Endothelial cell of umbilical vein (primary cell): ENCODE measurements around the gene ADCY9. TPM values are rescaled to one million over a fixed set of nuclear protein-coding genes. Genes with fewer than 3 reads are reported as not detected.

Experiments
- BruUV-seq: library from RNA; stranded (reverse); fragments of 400-500 nt; replicated peaks from 2 replicates; lab custom pipeline; 2021; lab: Mats Ljungman, UMichigan
- CTCF ChIA-PET: fragments of 300-600, 350-600 bp; sonication (Branson Sonifier 250); formaldehyde crosslinking; loops from one replicate; lab custom pipeline; 2021; ENCODE audit warnings: antibody characterized with exemption, inconsistent platforms; lab: Charles Lee
- POLR2A ChIA-PET: fragments of 300-600, 350-600 bp; sonication (Branson Sonifier 250); formaldehyde crosslinking; loops from one replicate; lab custom pipeline; 2021; ENCODE audit warnings: antibody characterized with exemption, inconsistent platforms; lab: Charles Lee
- DNase-seq: peaks from one replicate; pipeline ENCODE4 v3.0.0-alpha.2; 2011; ENCODE audit warnings: low read depth, low spot score
- FAIRE-seq: peaks from 2 replicates; lab custom pipeline; 2011; peaks lifted over from hg19 to GRCh38; lab: Jason Lieb, UNC
- H2AFZ ChIP-seq: 2 replicates; pipeline ENCODE4 v1.6.0; 2012; ENCODE audit warnings: low read depth, low read length, control low read depth, inconsistent platforms
- H3K27ac ChIP-seq: 2 replicates; pipeline ENCODE4 v1.5.1; 2011; ENCODE audit warnings: low read depth, mild to moderate bottlenecking, control low read depth, low read length, moderate library complexity; ENCODE audit not compliant: insufficient read depth
- H3K27me3 ChIP-seq, 2 experiments: 2 replicates each; pipeline versions ENCODE4 v1.6.0 to v1.6.1; 2011; ENCODE audit warnings: low read length in 2 of 2, mixed read lengths in 1 of 2; ENCODE audit not compliant: control insufficient read depth in 2 of 2, insufficient read depth in 2 of 2
- H3K36me3 ChIP-seq, 2 experiments: 2 replicates in 1 of 2; 3 replicates in 1 of 2; pipeline ENCODE4 v1.5.1; 2011; ENCODE audit warnings: low read length in 2 of 2, mild to moderate bottlenecking in 1 of 2, moderate library complexity in 1 of 2; ENCODE audit not compliant: control insufficient read depth in 2 of 2, insufficient read depth in 2 of 2; ENCODE audit errors: extremely low read depth in 1 of 2
- H3K4me1 ChIP-seq: 3 replicates; pipeline ENCODE4 v1.5.1; 2011; ENCODE audit warnings: mild to moderate bottlenecking, low read length; ENCODE audit not compliant: control insufficient read depth, insufficient read depth; ENCODE audit errors: extremely low read depth
- H3K4me2 ChIP-seq: 2 replicates; pipeline ENCODE4 v1.6.1; 2011; ENCODE audit warnings: low read length, control low read depth, mixed read lengths; ENCODE audit not compliant: insufficient read depth
- H3K4me3 ChIP-seq, 3 experiments: fragments of 200-600 bp in 1 of 3; sonication (generic), shearing (Covaris generic) in 1 of 3; replicated peaks in 1 of 3; 2 replicates each; pipeline ENCODE4 v1.5.1; 2011 to 2016; ENCODE audit warnings: control low read depth in 3 of 3, low read length in 3 of 3, mild to moderate bottlenecking in 2 of 3, inconsistent platforms in 1 of 3, low read depth in 1 of 3, moderate library complexity in 1 of 3; ENCODE audit not compliant: insufficient read depth in 1 of 3
- H3K79me2 ChIP-seq: 2 replicates; pipeline ENCODE4 v1.6.0; 2012; ENCODE audit warnings: low read length, inconsistent platforms; ENCODE audit not compliant: control insufficient read depth, insufficient read depth
- H3K9ac ChIP-seq: replicated peaks from 2 replicates; pipeline ENCODE3; 2011; ENCODE audit warnings: low read length, control low read depth; ENCODE audit not compliant: insufficient read depth; ENCODE audit errors: extremely low read depth
- H3K9me1 ChIP-seq: replicated peaks from 3 replicates; pipeline ENCODE4 v1.6.0; 2011; ENCODE audit warnings: mild to moderate bottlenecking, low read length; ENCODE audit not compliant: control insufficient read depth, insufficient read depth; ENCODE audit errors: extremely low read depth
- H3K9me3 ChIP-seq: replicated peaks from 2 replicates; pipeline ENCODE4 v1.5.1; 2012; ENCODE audit warnings: low read length, inconsistent platforms; ENCODE audit not compliant: control insufficient read depth, insufficient read depth
- H4K20me1 ChIP-seq: replicated peaks from 2 replicates; pipeline ENCODE3; 2011; ENCODE audit warnings: mild to moderate bottlenecking, low read length; ENCODE audit not compliant: control insufficient read depth, insufficient read depth; ENCODE audit errors: extremely low read depth
- EZH2 ChIP-seq: IDR thresholded peaks from 2 replicates; pipeline ENCODE4 v1.6.1; 2012; ENCODE audit warnings: borderline replicate concordance, low read depth, mild to moderate bottlenecking, moderate library complexity, low read length, inconsistent platforms; ENCODE audit not compliant: severe bottlenecking
- FOS ChIP-seq: IDR thresholded peaks from 2 replicates; pipeline ENCODE4 v1.6.1; 2011; ENCODE audit warnings: mild to moderate bottlenecking, low read length, moderate library complexity, borderline replicate concordance; ENCODE audit not compliant: insufficient read depth
- GATA2 ChIP-seq: IDR thresholded peaks from 2 replicates; pipeline ENCODE4 v1.7.0; 2011; ENCODE audit warnings: low read depth, mild to moderate bottlenecking, moderate library complexity, mixed read lengths, low read length; ENCODE audit not compliant: insufficient read length, insufficient read depth
- JUN ChIP-seq: IDR thresholded peaks from 2 replicates; pipeline ENCODE4 v1.6.1; 2011; ENCODE audit warnings: borderline replicate concordance, low read depth; ENCODE audit not compliant: insufficient read length, insufficient read depth
- MYC ChIP-seq: IDR thresholded peaks from one replicate; pipeline ENCODE4 v1.6.1; 2011; ENCODE audit warnings: mild to moderate bottlenecking, low read depth, low read length
- POLR2A ChIP-seq: IDR thresholded peaks from 2 replicates; pipeline ENCODE4 v1.6.1; 2012; ENCODE audit warnings: low read depth, mild to moderate bottlenecking, control low read depth, low read length
- POLR2AphosphoS5 ChIP-seq: IDR thresholded peaks from 2 replicates; pipeline ENCODE4 v1.6.1; 2012; ENCODE audit warnings: low read depth, mild to moderate bottlenecking, control low read depth, low read length, moderate library complexity; ENCODE audit not compliant: insufficient read depth
- dilution Hi-C: fragments of 300-500 bp; cut with MboI; formaldehyde crosslinking; loops from one replicate; pipeline ENCODE4 v1.15.0; 2019; ENCODE audit warnings: low sequenced_read_pairs; ENCODE audit not compliant: extremely low pct_ligation_motif_present
- intact Hi-C: fragments of 100-400 bp; cut with micrococcal nuclease; formaldehyde crosslinking; loops from one replicate; pipeline ENCODE4 v1.10.0; 2022
- polyA plus RNA-seq, 4 experiments: library from polyadenylated mRNA; depleted of rRNA in 3 of 4; stranded (reverse) in 3 of 4; unstranded in 1 of 4; fragments of >200 nt; gene quantifications; 2 replicates each; pipeline versions ENCODE4 v1.2.1 to v1.2.3, GENCODE V29; 2011 to 2012; ENCODE audit warnings: missing spikeins in 1 of 4
- total RNA-seq: library from RNA; stranded (reverse); gene quantifications from 2 replicates; pipeline ENCODE4 v1.2.3, GENCODE V29; 2021
- TF ChIP-seq, protein P1 (sequence below): IDR thresholded peaks from 2 replicates; pipeline ENCODE4 v1.6.1; 2011; ENCODE audit not compliant: insufficient read depth, insufficient read length
- TF ChIP-seq, protein P2 (sequence below), 2 donors: IDR thresholded peaks; 1 replicate in 1 of 2; 2 replicates in 1 of 2; pipeline ENCODE4 v1.5.1; 2011; ENCODE audit warnings: low read length in 2 of 2, mild to moderate bottlenecking in 2 of 2, moderate library complexity in 2 of 2, control low read depth in 1 of 2, inconsistent platforms in 1 of 2, low read depth in 1 of 2; ENCODE audit not compliant: insufficient read depth in 1 of 2; ENCODE audit errors: extremely low read depth in 1 of 2

Gene ADCY9
- total and polyA plus RNA-seq, 2 donors (not counting 3 experiments of a cell fraction or from before 2014, with no cell fraction given) = 6.8 to 14.0 TPM

DNA sequence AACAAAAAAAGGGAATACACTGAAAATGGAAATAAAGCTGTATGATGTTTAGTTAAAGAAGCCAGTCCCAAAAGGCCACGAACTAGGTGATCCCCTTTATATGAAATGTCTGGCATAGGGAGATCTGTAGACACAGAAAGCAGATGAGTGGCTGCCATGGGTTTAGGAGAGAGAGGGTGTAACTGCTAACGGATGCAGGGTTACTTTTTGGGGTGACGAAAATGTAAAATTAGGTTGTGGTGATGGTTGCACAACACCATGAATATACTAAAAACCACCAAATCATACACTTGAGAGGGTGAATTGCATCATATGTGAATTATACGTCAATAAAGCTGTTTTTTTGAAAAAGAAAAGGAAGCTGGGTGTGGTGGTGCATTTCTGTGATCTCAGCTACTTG is 99.6 kb downstream of the ADCY9 start:
- H3K4me3 ChIP-seq = no peak overlapping the region
- H3K79me2 ChIP-seq = no peaks in the 10 kb centered on the region
- H3K9ac ChIP-seq = no peak overlapping the region
- dilution Hi-C loops (no loop called here), intact Hi-C loops (loop anchor here (10.0 kb wide), 1 partner anchor 238 kb away; no protein-coding TSS in a partner anchor)
- DNase-seq (no peak), FAIRE-seq (no peak)
- ChIA-PET POLR2A (no interaction called here), CTCF (no interaction called here)
- H4K20me1 ChIP-seq = no peaks in the 10 kb centered on the region
- no peaks in the 10 kb centered on the region for H3K9me3 ChIP-seq
- no peaks in the 10 kb centered on the region for H3K27me3 ChIP-seq
- no peak overlapping the region for H3K4me2 ChIP-seq
- peaks cover 16% of the 10 kb centered on the region for H3K4me1 ChIP-seq
- no TSS peak for BruUV-seq
- H2AFZ ChIP-seq = no peak overlapping the region
- TF ChIP-seq FOS (no peak), EZH2 (no peak), POLR2AphosphoS5 (no peak), MYC (no peak), JUN (no peak), POLR2A (no peak), GATA2 (no peak)
- TF ChIP-seq, protein P1, sequence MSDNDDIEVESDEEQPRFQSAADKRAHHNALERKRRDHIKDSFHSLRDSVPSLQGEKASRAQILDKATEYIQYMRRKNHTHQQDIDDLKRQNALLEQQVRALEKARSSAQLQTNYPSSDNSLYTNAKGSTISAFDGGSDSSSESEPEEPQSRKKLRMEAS = no peak
- TF ChIP-seq, protein P2, sequence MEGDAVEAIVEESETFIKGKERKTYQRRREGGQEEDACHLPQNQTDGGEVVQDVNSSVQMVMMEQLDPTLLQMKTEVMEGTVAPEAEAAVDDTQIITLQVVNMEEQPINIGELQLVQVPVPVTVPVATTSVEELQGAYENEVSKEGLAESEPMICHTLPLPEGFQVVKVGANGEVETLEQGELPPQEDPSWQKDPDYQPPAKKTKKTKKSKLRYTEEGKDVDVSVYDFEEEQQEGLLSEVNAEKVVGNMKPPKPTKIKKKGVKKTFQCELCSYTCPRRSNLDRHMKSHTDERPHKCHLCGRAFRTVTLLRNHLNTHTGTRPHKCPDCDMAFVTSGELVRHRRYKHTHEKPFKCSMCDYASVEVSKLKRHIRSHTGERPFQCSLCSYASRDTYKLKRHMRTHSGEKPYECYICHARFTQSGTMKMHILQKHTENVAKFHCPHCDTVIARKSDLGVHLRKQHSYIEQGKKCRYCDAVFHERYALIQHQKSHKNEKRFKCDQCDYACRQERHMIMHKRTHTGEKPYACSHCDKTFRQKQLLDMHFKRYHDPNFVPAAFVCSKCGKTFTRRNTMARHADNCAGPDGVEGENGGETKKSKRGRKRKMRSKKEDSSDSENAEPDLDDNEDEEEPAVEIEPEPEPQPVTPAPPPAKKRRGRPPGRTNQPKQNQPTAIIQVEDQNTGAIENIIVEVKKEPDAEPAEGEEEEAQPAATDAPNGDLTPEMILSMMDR (IDR thresholded peaks at IDR 0.05; ENCODE audit: extremely low read depth in 1 of 2, insufficient read depth in 1 of 2, low read depth in 1 of 2, low read length in 2 of 2) = no peak
- H3K9me1 ChIP-seq = no peaks in the 10 kb centered on the region
- no peaks in the 10 kb centered on the region for H3K36me3 ChIP-seq
- H3K27ac ChIP-seq = no peak overlapping the region
